Measurements from ENCODE around the gene CHST15.

DNA sequence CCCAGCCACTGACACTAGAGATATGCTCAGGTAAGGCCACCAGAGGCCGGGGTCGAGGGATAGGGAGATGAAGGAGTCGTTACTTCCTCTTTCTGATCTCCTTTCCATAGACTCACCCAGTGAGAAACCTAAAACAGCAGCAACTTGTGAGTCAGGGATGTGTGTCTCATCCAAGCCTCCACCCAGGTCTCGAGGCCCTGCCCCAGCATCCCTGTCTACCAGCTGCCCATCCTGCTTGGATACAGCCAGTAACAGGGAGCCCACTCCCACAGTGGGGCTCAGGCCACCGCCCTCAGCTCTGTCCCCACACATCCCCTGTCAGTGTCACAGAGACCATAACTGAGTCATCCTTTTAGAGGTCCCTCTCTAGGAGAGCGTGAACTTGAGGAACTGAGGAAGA is 49.6 kb upstream of the CHST15 start:
- TF ChIP-seq, protein P1, sequence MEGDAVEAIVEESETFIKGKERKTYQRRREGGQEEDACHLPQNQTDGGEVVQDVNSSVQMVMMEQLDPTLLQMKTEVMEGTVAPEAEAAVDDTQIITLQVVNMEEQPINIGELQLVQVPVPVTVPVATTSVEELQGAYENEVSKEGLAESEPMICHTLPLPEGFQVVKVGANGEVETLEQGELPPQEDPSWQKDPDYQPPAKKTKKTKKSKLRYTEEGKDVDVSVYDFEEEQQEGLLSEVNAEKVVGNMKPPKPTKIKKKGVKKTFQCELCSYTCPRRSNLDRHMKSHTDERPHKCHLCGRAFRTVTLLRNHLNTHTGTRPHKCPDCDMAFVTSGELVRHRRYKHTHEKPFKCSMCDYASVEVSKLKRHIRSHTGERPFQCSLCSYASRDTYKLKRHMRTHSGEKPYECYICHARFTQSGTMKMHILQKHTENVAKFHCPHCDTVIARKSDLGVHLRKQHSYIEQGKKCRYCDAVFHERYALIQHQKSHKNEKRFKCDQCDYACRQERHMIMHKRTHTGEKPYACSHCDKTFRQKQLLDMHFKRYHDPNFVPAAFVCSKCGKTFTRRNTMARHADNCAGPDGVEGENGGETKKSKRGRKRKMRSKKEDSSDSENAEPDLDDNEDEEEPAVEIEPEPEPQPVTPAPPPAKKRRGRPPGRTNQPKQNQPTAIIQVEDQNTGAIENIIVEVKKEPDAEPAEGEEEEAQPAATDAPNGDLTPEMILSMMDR (IDR thresholded peaks at IDR 0.05), result no peak
- no peak for TF ChIP-seq POLR2A (IDR thresholded peaks at IDR 0.05)
